HepG2 (cell line): ENCODE results near the gene MUSK. TPM values are rescaled to one million over a fixed set of nuclear protein-coding genes. Genes with fewer than 3 reads are reported as not detected.

Source experiments
- ATAC-seq: fragments of 200-7000 bp; cut with Tn5 transposase; 3 replicates; pipeline ENCODE4 v1.9.1; 2020; ENCODE audit warnings: mild to moderate bottlenecking, moderate library complexity
- BruUV-seq: library from RNA; stranded (reverse); fragments of 400-500 nt; replicated peaks from 2 replicates; lab custom pipeline; 2021; lab: Mats Ljungman, UMichigan
- CTCF ChIA-PET: fragments of 300-600 bp; formaldehyde crosslinking; extraction: SDS; loops from one replicate; lab custom pipeline; 2021; ENCODE audit warnings: low total read pairs, inconsistent platforms, low intra/inter-chr PET ratio; lab: Yijun Ruan, JAX
- POLR2A ChIA-PET: fragments of 350-600 bp; sonication (Branson Sonifier 250); formaldehyde crosslinking; loops from one replicate; lab custom pipeline; 2020; ENCODE audit warnings: antibody characterized with exemption, inconsistent platforms; lab: Yijun Ruan, JAX
- DNase-seq: peaks from one replicate; pipeline ENCODE4 v3.0.0-alpha.2; 2015; ENCODE audit warnings: low spot score
- FAIRE-seq: peaks from 3 replicates; lab custom pipeline; 2011; peaks lifted over from hg19 to GRCh38; lab: Jason Lieb, UNC
- H2AFZ ChIP-seq: one replicate; pipeline ENCODE4 v1.6.1; 2011; ENCODE audit warnings: low read length, inconsistent platforms
- H3K27ac ChIP-seq: fragments of 300-600 bp; 3 replicates; pipeline ENCODE4 v1.8.0; 2011; ENCODE audit warnings: mixed run types, mild to moderate bottlenecking, mixed read lengths, low read length, inconsistent platforms; ENCODE audit not compliant: insufficient read depth; ENCODE audit errors: extremely low read length
- H3K27me3 ChIP-seq, 2 experiments: fragments of 200-600 bp in 1 of 2; 2 replicates in 1 of 2; 3 replicates in 1 of 2; pipeline versions ENCODE4 v1.6.0 to v1.8.0; 2011; ENCODE audit warnings: low read length in 2 of 2, mild to moderate bottlenecking in 2 of 2, moderate library complexity in 2 of 2, inconsistent platforms in 1 of 2; ENCODE audit not compliant: insufficient read depth in 2 of 2, control insufficient read depth in 1 of 2
- H3K36me3 ChIP-seq, 2 experiments: fragments of 200-600 bp in 1 of 2; replicated peaks in 1 of 2; 2 replicates in 1 of 2; 3 replicates in 1 of 2; pipeline versions ENCODE4 v1.5.1 to v1.8.0; 2011; ENCODE audit warnings: low read length in 2 of 2, inconsistent platforms in 1 of 2; ENCODE audit not compliant: insufficient read depth in 2 of 2, control insufficient read depth in 1 of 2
- H3K4me1 ChIP-seq: 2 replicates; pipeline ENCODE4 v1.5.1; 2012; ENCODE audit warnings: low read length, inconsistent platforms; ENCODE audit not compliant: insufficient read depth
- H3K4me2 ChIP-seq: 2 replicates; pipeline ENCODE4 v1.6.0; 2011; ENCODE audit warnings: low read depth, low read length, inconsistent platforms
- H3K4me3 ChIP-seq, 3 experiments: fragments of 200-600 bp in 1 of 3; sonication (generic), shearing (Covaris generic) in 1 of 3; replicated peaks in 1 of 3; 2 replicates each; pipeline ENCODE4 v1.5.1; 2011 to 2016; ENCODE audit warnings: low read length in 3 of 3, inconsistent platforms in 2 of 3, low read depth in 2 of 3, mild to moderate bottlenecking in 2 of 3, control low read depth in 1 of 3, mixed read lengths in 1 of 3; ENCODE audit not compliant: insufficient read depth in 1 of 3
- H3K79me2 ChIP-seq: one replicate; pipeline ENCODE4 v1.6.1; 2011; ENCODE audit warnings: low read length, inconsistent platforms; ENCODE audit not compliant: insufficient read depth
- H3K9ac ChIP-seq: 2 replicates; pipeline ENCODE4 v1.6.0; 2011; ENCODE audit warnings: mild to moderate bottlenecking, low read depth, low read length, inconsistent platforms; ENCODE audit not compliant: insufficient read depth
- H3K9me3 ChIP-seq: 2 replicates; pipeline ENCODE4 v1.5.1; 2012; ENCODE audit warnings: mild to moderate bottlenecking, low read length
- H4K20me1 ChIP-seq: 2 replicates; pipeline ENCODE4 v1.6.0; 2011; ENCODE audit warnings: inconsistent platforms, mild to moderate bottlenecking, low read length, moderate library complexity; ENCODE audit not compliant: insufficient read depth
- CBX5 ChIP-seq: sonication (generic); formaldehyde crosslinking; IDR thresholded peaks from 2 replicates; pipeline ENCODE4 v1.4.0; 2020; ENCODE audit warnings: missing genetic modification reagents, borderline replicate concordance
- CHD2 ChIP-seq: IDR thresholded peaks from 2 replicates; pipeline ENCODE4 v1.6.1; 2011; ENCODE audit warnings: low read depth, low read length, improper control_type of control experiment
- HMGA1 ChIP-seq: sonication (generic); formaldehyde crosslinking; conservative IDR thresholded peaks from 2 replicates; pipeline ENCODE4 v1.4.0; 2020; ENCODE audit warnings: missing genetic modification reagents
- HNF4A ChIP-seq: sonication (generic); formaldehyde crosslinking; IDR thresholded peaks from 2 replicates; pipeline ENCODE4 v1.4.0; 2020; ENCODE audit warnings: missing genetic modification reagents
- IRF9 ChIP-seq: sonication (generic); formaldehyde crosslinking; IDR thresholded peaks from 2 replicates; pipeline ENCODE4 v1.8.0; 2022; ENCODE audit warnings: missing genetic modification reagents, mild to moderate bottlenecking, borderline replicate concordance
- KDM6A ChIP-seq: IDR thresholded peaks from 2 replicates; pipeline ENCODE4 v1.6.1; 2016; ENCODE audit warnings: low read depth
- MTA3 ChIP-seq: sonication (generic); formaldehyde crosslinking; IDR thresholded peaks from 2 replicates; pipeline ENCODE4 v1.4.0; 2020; ENCODE audit warnings: missing genetic modification reagents
- PCBP1 ChIP-seq: fragments of 200-400 bp; formaldehyde crosslinking; IDR thresholded peaks from 2 replicates; pipeline ENCODE4 v1.6.1; 2017; ENCODE audit warnings: mild to moderate bottlenecking, low read depth, low read length, borderline replicate concordance
- RNF219 ChIP-seq: sonication (generic); formaldehyde crosslinking; IDR thresholded peaks from 2 replicates; pipeline ENCODE4 v1.5.0; 2020; ENCODE audit warnings: mild to moderate bottlenecking, missing genetic modification reagents
- ZBTB26 ChIP-seq: IDR thresholded peaks from 2 replicates; pipeline ENCODE4 v1.6.1; 2016; ENCODE audit warnings: missing compliant biosample characterization, missing genetic modification reagents, borderline replicate concordance
- ZEB1 ChIP-seq: IDR thresholded peaks from 2 replicates; pipeline ENCODE4 v1.6.1; 2012; ENCODE audit warnings: mild to moderate bottlenecking, low read depth, inconsistent platforms; ENCODE audit not compliant: insufficient replicate concordance
- ZNF674 ChIP-seq: sonication (generic); formaldehyde crosslinking; IDR thresholded peaks from 2 replicates; pipeline ENCODE4 v1.5.0; 2020; ENCODE audit warnings: low read depth, mild to moderate bottlenecking, missing genetic modification reagents
- ZNF768 ChIP-seq: sonication (generic); formaldehyde crosslinking; IDR thresholded peaks from 2 replicates; pipeline ENCODE4 v1.4.0; 2020; ENCODE audit warnings: missing genetic modification reagents
- ZNF772 ChIP-seq: sonication (generic); formaldehyde crosslinking; IDR thresholded peaks from 2 replicates; pipeline ENCODE4 v1.5.0; 2020; ENCODE audit warnings: mild to moderate bottlenecking, missing genetic modification reagents
- WGBS: methylation state at CpG from one replicate; pipeline ENCODE4 v1.1.6; 2017; ENCODE audit warnings: low lambda C conversion rate; 5-methylcytosine and 5-hydroxymethylcytosine counted together
- in situ Hi-C: cut with HindIII; loops from 2 replicates; pipeline ENCODE4 v1.10.0; 2017; ENCODE audit warnings: low pct_unique_long_range_greater_than_20kb; ENCODE audit not compliant: extremely low pct_ligation_motif_present
- intact Hi-C: fragments of 100-400 bp; cut with micrococcal nuclease; formaldehyde crosslinking; loops from one replicate; pipeline ENCODE4 v1.10.0; 2022; ENCODE audit not compliant: unreplicated experiment
- polyA plus RNA-seq, 8 experiments: library from polyadenylated mRNA; depleted of rRNA in 3 of 8; stranded (reverse) in 7 of 8; unstranded in 1 of 8; fragments of >200 nt; fragmentation: Illumina TruSeq in 4 of 8; extraction: Trizol in 4 of 8; gene quantifications; 2 replicates each; pipeline versions ENCODE4 v1.2.1 to v1.2.3, GENCODE V29; 2011 to 2016; ENCODE audit warnings: low read depth in 4 of 8, missing spikeins in 1 of 8, mixed read lengths in 1 of 8; ENCODE audit not compliant: insufficient read depth in 1 of 8
- total RNA-seq, 5 experiments: library from RNA; depleted of rRNA; stranded (reverse); fragments of >200 nt; fragmentation: Illumina TruSeq; extraction: Trizol; gene quantifications; 2 replicates each; pipeline ENCODE4 v1.2.3, GENCODE V29; 2016; ENCODE audit warnings: low read depth in 1 of 5

The MUSK gene
- total and polyA plus RNA-seq, 2 of the 13 experiments (the other 11 are each of a cell fraction or from before 2014, with no cell fraction given) = not detected

DNA sequence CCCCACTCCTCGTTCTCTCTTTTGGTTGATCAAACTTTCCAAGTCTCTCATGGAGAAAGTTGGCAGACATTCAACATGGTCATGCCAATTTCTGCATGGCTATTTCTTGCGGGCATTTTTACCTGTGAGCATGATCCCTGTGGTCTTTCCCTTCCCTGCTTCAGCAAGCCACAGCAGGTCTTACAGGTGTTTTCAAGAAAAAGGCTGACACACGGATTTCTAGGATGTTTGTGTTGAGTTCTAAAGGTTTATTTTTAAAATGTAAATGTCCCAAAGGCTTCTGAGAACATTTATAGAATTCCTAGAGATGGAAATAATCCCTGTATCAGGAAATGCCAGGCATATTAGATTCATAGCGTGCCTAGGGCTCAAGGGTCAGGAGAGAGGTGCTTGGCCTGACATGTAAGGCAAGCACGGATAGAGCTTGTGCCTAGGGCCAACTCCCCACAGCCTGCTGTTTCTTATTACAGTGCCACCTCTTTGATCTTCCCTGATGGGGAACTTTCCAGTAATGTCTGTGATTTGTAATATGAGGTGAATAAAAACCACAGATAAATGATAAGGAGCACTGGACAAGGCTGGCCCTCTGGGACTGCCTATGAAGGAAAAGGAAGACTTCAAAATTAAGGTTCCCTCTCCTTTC is 79.8 kb downstream of the MUSK start (continued):
- TF ChIP-seq HNF4A (CRISPR knock-in tag) = no peak
- TF ChIP-seq ZEB1 = no peak
- no peak for TF ChIP-seq ZNF772 (CRISPR knock-in tag)
- TF ChIP-seq, all 625 proteins: peak for 0

DNA sequence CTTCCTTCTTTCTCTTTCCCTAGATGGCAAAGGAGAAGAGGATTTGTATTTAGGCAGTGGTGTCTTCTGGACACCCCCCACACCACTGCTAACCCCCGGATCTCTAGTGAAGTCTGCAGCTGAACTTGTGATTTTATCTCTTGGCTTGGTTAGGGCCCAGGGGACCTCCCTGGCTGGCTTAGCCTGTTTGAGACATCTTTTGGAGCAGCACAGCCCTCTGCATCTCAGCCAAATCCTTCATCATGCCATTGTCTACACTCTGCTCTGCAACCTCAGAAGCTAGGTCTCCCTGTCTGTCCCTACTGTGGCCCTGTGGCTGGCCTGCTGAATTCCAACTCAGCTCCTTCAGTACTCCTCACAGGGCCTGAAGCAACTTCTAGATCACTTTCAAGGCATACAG is 81.7 kb downstream of the MUSK start:
- H3K79me2 ChIP-seq = no peaks in the 10 kb centered on the region

More for the DNA sequence above, 81.7 kb downstream of the MUSK start:
- DNase-seq (no peak), FAIRE-seq (no peak), ATAC-seq (no peak)
- Histone ChIP-seq H4K20me1 (no peaks in the 10 kb centered on the region), H3K27ac (no peak overlapping the region), H3K27me3 (no peaks in the 10 kb centered on the region), H3K4me1 (no peaks in the 10 kb centered on the region), H3K9ac (no peak overlapping the region), H2AFZ (no peak overlapping the region), H3K36me3 (no peaks in the 10 kb centered on the region), H3K4me2 (no peak overlapping the region), H3K4me3 (no peak overlapping the region), H3K9me3 (no peaks in the 10 kb centered on the region)
- in situ Hi-C loops (loop anchor here (25.0 kb wide), 1 partner anchor 112 kb away; no protein-coding TSS in a partner anchor), intact Hi-C loops (no loop called here)
- WGBS = 0% methylated on average over 1 of the region's 1 CpG
- TF ChIP-seq ZBTB26 (CRISPR knock-in tag) = no peak
- TF ChIP-seq RNF219 (CRISPR knock-in tag) = no peak
- TF ChIP-seq IRF9 (CRISPR knock-in tag) = no peak
- TF ChIP-seq CHD2 = no peak
- TF ChIP-seq PCBP1 = no peak
- TF ChIP-seq CBX5 = no peak
- TF ChIP-seq HMGA1 = no peak
- no peak for TF ChIP-seq KDM6A (CRISPR knock-in tag)
- no peak for TF ChIP-seq ZNF768 (CRISPR knock-in tag)
- no peak for TF ChIP-seq MTA3 (CRISPR knock-in tag)
- TF ChIP-seq ZNF674 (CRISPR knock-in tag) = no peak
- BruUV-seq = no TSS peak
- ChIA-PET POLR2A (no interaction called here), CTCF (no interaction called here)
